UCSD-AML1 (cell line): ENCODE data around the gene SPACA6.

Experiments
- DNase-seq: peaks from one replicate; lab custom pipeline; 2025; ENCODE audit not compliant: unreplicated experiment; lab: John Stamatoyannopoulos, UW

The SPACA6 gene

DNA sequence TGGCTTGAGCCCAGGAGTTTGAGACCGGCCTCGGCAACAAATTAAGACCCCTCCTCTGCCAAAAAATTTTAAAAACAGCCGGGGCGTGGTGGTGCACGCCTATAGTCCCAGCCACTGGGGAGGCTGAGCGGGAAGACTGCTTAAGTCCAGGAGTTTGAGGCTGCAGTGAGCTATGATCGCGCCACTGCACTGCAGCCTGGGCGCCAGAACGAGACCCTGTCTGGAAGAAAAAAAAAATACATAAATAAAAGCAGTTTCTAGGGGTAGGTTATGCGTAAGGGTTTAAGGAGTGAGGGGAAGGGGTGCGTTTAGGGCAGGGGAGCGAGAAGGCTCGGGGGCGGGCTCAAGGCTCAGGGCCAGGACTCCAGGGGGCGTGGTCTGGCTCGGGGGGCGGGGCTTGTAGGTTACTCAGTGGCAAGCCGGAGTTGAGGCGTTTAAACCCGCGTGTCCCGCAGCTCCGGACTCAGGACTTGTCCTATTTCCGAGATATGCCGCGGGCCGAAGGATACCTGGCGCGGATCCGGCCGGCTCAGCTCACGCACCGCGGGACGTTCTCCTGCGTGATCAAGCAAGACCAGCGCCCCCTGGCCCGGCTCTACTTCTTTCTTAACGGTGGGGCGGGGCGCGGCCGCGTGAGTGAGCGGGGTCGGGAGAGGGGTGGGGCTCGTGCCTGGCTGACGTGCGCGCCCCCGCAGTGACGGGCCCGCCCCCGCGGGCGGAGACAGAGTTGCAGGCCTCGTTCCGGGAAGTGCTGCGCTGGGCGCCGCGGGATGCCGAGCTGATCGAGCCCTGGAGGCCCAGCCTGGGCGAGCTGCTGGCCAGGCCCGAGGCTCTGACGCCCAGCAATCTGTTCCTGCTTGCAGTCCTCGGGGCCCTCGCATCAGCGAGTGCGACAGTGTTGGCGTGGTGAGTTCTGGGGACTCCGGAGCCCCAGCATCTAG is 10.7 kb downstream of the SPACA6 start:
- DNase-seq, result peak; percentile 96

DNA sequence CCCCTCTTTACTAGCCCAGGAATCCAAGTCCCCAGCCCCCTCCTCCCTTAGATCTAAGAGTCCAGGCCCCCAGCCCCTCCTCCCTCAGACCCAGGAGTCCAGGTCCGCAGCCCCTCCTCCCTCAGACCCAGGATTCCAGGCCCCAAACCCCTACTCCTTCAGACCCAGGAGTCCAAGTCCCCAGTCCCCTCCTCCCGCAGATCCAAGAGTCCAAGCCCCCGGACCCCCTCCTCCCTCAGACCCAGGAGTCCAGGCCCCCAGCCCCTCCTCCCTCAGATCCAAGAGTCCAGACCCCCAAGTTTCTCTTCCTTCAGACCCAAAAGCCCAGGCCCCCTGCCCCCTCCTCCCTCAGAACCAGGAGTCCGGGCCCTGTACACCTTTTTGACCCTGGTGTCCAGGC is 11.5 kb downstream of the SPACA6 start:
- DNase-seq, result no peak

DNA sequence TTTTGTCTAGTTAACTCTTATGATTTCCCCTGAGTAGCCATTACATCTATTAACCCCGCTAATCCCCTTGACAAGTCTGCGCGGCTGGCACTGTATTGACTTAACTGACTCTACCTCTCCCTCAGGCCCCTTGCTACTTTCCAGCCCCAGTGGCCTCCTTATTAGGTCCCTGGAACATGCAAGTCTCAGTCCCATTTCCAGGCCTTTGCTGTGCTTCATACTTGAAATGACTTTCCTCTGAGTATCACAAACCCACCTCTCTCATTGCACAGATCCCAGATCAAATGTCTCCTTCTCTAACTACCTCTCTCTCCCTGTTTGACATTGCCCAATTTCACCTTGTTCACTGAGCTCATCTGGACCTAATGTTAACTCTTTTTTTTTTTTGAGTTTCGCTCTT is 13.2 kb downstream of the SPACA6 start:
- DNase-seq, result no peak

DNA sequence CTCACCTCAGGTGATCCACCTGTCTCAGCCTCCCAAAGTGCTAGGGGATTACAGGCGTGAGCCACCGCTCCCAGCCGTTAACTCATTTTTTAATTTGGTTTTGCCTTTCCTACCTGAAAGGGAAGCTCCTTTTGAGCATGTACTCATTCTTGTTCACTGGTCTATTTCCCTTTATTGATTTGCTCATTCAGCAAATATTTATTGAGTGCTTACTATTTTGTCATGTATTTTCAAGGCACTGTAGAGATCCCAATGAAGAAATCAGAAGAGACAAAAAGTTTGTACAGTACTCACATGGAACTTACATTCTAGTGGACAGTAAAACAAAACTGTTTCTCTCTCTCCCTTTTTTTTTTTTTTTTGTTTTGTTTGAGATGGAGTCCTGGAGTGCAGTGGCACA is 13.8 kb downstream of the SPACA6 start:
- DNase-seq, result no peak

DNA sequence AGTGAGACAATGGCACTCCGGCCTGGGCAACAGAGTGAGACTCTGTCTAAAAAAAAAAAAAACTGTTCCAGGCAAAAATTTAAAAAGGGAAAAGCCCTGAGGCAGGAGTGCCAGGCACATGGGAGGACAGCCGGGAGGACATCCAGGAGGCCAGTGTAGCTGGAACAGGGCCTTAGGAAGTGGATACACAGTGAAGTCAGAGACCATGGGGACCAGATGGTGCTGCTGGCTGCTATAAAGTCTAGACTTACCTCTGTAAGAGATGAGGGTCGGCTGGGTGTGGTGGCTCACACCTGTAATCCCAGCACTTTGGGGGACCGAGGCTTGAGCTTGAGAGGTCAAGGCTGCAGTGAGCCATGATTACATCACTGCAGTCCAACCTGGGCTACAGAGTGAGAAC is 15.7 kb downstream of the SPACA6 start:
- no peak for DNase-seq

DNA sequence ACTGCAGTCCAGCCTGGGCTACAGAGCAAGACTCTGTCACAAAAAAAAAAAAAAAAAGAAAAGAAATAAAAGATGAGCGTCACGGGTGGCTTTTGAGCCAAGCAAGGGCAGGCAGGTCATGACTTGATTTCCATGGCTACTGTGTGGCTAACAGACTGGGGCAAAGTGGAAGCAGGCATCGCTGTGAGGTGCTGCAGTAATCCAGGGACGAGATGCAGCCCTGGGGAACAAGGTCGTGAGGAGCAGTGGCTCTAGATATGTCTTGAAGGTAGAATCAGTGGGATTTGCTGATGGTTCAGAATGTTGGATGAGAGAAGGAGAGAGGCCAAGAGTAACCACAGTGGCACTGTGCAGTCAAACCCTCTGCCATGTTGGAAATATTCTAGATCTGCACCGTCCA is 16.4 kb downstream of the SPACA6 start:
- DNase-seq, result no peak

DNA sequence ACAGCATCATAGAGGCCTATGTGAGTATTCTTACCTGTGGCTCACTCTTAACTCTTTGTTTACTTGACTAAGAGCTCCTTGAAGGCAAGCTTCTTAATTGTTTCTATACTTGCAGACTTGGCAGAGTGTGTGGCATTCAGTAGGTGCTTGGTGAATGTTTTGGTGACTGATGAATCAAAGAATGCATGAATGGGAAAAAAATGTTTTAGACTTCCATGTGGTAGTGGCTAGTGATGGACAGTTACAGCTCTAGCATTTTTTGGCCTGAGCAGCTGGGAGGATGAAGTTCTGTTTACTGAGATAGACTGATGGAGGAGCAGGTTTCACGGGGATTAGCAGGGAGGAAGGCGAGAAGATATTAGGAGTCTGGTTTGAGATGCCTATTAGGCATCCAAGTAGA is 17.0 kb downstream of the SPACA6 start:
- no peak for DNase-seq

DNA sequence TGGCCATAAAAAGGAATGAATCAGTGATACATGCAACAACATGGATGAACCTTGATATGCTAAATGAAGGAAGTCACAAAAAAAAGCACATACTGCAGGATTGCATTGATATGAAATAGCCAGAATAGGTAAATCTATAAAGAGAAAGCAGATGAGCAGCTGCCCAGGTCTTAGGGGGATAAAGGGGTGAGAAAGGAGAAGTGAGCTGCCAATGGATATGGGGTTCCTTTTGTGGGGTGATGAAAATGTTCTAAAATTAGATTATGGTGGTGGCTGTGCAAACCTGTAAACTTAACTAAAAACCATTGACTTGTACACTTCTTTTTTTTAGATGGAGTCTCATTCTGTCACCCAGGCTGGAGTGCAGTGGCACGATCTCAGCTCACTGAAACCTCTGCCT is 18.6 kb downstream of the SPACA6 start:
- DNase-seq, result no peak

DNA sequence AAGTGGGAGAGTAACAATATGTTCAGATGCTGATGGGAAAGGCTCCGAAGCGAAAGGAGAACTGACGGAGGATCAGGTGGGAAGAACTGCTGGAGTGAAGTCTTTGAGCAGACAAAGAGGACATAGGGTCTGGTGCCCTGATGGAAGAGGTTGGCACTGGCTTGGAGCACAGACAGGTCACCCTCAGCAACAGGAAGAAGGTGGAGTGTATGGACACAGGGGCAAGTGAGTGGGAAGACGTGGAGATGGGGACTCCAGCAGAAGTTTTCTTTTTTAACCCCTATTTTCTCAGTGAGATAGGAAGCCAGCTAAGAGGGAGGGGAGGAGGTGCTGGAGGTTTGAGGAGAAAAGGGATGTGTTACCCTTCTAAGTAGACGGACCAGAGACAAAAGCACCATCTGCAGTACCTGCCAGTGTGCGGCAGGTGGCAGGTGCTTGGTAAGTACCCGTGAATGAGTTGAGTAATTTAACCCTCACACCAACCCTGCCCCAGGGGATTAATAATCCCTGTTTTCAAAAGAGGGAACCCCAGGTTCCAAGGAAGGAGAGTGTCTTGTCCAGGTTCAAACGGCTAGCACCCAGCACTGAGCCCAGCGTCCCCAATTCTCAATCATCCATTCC is 19.4 kb downstream of the SPACA6 start:
- DNase-seq, result peak; percentile 59

DNA sequence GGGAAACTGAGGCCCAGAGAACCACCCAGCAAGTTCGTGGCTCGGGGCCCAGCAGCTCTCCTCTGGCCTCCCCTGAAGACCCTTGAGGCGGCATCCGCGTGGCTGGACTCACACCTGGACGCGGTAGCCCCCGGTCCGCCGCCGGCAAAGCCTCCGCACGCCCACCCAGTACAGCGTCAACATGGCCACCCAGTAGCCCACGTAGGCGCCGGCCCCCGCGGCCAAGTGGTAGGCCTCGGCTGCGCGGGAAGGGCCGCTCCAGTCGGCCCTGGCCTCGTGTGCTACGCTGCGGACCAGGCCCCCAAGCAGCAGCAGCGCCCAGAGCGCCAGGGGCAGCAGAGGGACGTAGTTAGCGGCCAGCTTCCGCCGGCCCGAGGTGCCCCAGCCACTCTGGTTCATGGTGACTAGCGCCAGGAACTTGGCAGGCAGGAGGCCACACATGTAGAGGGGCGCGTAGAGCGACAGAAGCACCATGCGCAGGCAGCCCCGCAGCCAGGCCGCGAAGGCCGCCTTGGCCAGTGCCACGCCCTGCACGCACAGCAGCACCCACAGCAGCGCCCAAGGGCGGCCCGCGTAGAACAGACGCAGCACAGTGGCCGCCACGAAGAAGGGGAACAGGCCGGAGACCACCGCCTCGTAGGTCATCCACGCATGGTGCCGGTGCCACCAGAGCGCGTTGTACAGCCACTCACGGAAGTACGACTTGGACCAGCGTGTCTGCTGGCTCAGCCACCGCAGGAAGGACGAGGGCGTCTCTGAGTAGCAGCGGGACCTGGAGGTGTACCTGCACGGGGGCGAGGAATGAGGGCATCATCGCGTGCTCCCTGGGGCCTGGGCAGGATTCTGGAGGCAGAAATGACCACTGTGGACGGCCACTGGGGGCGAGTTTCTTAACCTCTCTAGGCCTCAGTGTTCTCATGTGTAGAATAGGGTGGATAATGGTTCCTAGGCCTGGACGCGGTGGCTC is 20.5 kb downstream of the SPACA6 start:
- DNase-seq, result no peak

DNA sequence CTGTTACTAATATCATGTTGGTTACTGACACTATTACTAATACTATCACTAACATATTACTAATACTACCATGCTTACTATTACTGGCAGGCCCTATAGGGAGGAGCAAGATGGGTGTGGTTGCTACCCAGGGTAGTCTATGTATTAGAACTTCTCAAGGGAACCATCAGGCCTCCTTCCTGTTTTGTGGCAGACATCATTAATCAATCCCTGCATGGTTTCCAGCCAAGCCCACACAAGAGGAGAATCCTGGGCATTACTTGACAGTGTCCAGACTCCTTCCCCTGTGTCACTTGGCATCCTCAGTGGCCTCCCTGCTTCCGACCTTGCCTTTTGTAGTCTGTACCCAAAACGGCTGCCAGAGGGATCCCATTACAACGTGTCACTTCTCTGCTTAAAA is 21.7 kb downstream of the SPACA6 start:
- no peak for DNase-seq

DNA sequence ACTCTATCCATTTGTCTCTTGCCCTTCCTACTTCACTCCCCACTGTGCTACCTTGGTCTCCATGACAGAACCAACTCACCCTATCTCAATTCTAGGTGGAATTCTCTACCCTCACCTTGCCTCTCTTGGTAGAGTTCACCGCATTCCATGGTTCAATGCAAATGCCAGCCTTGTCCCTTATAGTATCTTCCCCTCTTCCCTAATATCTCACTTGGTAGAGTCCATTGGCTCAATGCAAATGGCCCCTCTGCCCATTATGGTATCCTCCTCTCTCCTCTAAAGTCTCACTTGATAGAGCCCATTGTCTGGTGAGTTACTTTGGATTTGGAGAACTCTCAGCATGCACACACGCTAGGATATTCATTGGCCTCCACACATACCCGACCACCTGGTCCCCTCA is 22.7 kb downstream of the SPACA6 start:
- no peak for DNase-seq

DNA sequence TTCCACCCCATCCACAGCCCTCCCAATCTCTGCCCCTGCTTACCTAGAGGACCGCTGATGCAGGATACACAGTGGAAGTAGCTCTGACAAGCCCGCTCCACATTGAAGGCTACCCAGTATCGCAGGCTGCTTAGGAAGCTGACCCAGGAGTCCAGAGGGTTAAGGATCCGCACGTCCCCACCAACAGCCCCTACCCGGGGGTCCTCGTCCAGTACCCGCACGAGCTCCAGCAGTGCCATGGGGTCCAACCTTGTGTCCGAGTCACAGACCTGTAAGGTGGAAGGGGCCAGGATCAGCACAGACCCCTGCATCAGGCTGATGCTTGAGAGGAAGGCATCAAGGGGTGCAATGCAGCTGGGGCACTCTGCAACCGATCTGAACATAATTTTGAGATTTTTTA is 23.8 kb downstream of the SPACA6 start:
- DNase-seq, result no peak

DNA sequence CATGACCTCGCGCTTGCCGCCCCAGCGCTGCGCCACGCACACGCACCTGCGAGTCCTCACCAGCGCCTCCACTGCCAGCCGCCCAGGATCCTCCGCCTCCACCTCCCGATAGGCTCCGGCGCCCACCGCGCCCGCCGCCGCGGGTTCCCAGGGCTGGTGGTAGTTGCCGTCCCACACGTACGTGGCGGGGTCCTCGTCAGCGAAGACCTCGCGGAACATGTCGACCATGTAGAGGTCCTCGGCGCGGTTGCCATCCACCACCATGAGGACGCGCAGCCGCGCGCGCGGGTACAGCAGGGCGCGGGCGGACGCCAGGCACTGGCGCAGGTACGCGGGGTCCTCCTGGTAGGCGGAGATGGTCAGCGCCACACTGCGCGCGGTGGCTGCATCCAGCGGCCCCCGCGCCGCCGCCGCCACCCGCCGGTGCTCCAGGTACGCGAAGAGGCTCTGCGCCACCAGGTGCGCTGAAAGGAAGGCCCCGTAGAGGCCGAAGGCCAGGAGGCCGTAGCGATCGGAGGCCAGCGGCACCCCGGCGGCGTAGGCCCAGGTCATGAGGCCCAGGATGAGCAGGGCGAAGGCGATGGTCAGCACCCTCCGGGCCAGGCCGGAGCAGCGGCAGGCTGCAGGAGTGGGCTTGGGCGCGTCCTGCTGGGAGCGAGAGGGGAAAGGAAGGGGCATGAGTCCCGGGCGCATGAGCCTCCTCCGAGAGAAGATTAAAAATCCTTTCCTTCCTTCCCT is 26.3 kb downstream of the SPACA6 start:
- no peak for DNase-seq

DNA sequence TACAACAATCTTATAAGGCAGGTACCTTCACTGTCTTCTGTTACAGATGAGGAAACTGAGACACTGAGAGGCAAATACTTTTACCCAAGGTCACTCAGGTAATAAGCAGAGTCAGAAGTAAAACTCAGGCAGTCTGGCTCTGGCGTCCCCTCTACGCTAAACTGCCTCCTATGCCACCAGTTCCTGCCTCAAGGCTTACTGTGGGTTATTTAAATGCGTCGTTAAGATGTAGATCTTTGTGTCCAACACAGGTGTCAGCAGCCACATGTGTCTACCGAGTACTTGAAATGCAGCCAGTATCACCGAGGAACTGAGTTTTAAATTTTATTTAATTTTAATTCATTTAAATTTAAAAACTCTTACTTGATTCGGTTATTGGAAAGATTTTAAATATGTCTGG is 28.8 kb downstream of the SPACA6 start:
- DNase-seq, result no peak

DNA sequence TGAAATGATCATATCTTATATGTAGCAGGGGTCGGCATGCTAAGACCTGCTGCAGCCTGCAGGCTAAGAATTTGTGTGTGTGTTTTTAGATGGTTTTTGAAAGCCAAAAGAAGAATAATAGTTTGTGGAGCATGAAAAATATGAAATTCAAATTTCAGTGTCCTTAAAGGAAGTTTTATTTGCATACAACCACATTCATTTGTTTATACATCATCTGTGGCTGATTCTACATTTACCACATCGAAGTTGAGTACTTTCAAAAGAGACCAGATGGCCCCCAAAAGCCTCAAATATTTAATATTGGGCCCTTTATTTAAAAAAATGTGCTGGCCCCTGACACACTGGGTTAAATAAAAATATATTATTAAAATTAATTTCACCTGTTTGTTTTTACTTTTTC is 29.4 kb downstream of the SPACA6 start:
- DNase-seq, result no peak

DNA sequence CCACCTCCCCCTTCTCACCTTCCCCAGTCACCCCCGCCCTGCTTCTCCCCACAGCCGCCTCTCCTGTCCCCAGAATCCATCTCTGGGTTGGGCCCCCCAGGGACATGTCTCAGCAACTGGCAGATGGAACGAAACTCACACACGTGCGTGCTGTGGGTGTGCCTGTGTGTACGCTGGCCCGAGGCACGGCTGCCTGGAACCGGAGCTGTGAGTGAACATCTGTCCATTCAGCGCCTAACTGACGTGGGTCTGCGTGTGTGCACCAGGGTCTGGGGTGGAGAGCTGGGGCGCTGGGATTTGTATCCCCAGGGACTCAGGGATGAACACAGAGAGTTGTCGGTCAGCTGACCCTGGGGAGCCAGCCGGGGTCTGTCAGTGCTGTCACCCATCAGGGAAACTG is 31.4 kb downstream of the SPACA6 start:
- no peak for DNase-seq

DNA sequence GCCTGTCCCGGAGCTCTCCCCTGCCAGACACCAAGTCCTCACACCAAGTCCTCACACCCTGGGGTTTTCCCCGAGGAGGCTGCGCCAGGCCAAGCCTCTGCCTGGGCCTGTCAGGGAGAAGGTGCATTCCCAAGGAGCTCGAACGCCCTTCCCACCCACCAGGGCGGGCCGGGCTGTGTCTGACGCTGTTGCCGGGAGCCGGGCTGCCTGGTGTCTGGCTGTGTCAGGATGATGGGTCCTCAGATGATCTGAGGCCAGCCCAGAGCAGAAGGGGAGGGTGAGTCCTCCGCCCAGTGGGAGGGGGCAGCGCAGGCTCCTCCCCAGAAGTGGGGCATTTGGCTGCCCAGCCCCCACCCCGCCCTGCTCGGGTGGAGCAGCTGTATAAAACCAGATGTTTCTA is 32.9 kb downstream of the SPACA6 start:
- no peak for DNase-seq

DNA sequence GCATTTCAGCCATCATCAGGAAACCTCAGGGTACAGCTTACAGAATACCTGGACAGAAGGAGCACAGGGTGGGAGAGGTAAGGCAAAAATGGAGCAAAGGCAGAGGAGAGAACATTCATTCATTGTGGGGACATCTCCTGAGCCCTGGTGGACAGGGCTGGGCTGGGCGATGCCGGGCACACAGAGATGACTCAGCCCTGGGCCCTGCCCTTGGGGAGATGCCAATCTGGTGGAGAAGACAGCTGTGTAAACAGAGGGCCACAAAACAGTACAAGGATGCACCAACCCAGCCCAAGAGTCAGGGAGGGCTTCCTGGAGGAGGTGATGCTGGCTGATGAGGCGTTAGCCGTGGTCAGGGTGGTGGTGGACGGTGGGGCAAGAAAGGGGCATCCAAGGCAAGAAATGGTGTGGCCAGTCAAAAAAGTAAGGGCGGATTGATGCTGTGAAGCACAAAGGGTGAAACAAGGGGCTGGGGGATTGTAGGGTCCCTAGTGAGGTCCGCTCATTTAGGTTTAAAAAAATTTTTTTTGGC is 34.3 kb downstream of the SPACA6 start:
- DNase-seq, result no peak

DNA sequence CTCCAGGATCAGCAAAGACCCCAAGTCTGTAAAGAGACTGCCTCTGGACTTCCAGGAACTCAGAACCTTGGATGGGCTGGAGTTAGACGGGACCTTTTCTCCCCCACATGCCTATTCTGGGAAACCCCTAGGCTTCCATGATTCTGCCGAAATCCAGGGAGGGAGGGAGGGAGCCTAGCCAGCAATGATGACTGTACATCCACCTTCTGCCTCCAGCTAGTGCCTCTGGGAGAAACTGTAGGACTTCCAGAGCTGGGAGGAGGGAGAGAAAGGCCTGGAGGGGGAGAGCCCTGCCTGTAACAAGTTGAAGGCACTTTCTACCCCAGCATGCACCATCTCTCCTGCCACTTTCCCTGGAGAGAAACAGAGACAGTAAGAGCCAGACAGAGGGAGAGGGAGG is 36.7 kb downstream of the SPACA6 start:
- DNase-seq, result no peak
